CD4-positive, CD25-positive, alpha-beta regulatory T cell (primary cell): ENCODE data around the gene PRKAR1B. TPM values are rescaled to one million over a fixed set of nuclear protein-coding genes. Genes with fewer than 3 reads are reported as not detected.

Experiments used
- ATAC-seq, 2 donors: fragments of 150-1000 bp; cut with Tn5 transposase; one replicate each; pipeline ENCODE4 v1.10.0; 2021; ENCODE audit warnings: low read depth in 2 of 2, moderate number of reproducible peaks in 2 of 2, moderate library complexity in 1 of 2
- DNase-seq, 3 donors: peaks; one replicate each; pipeline versions ENCODE4 v3.0.0 to v3.0.0-alpha.2; 2012 to 2022; ENCODE audit warnings: mixed read lengths in 1 of 3
- H3K27ac ChIP-seq: one replicate; pipeline ENCODE4 v1.7.0; 2013; ENCODE audit warnings: mild to moderate bottlenecking, low read length; ENCODE audit not compliant: insufficient read depth, poor library complexity, severe bottlenecking
- H3K27me3 ChIP-seq: one replicate; pipeline ENCODE4 v1.7.0; 2013; ENCODE audit warnings: low read length; ENCODE audit not compliant: control insufficient read depth, insufficient read depth
- H3K36me3 ChIP-seq: one replicate; pipeline ENCODE4 v1.7.0; 2013; ENCODE audit warnings: mild to moderate bottlenecking, low read length, moderate library complexity; ENCODE audit not compliant: control insufficient read depth, insufficient read depth
- H3K4me1 ChIP-seq: 2 replicates; pipeline ENCODE4 v1.7.0; 2013; ENCODE audit warnings: mild to moderate bottlenecking, low read length; ENCODE audit not compliant: insufficient read depth, control insufficient read depth, poor library complexity, severe bottlenecking
- H3K4me3 ChIP-seq: one replicate; pipeline ENCODE4 v1.7.0; 2013; ENCODE audit warnings: low read depth, mild to moderate bottlenecking, low read length, moderate library complexity
- H3K9me3 ChIP-seq, 2 experiments: 1 replicate in 1 of 2; 2 replicates in 1 of 2; pipeline ENCODE4 v1.7.0; 2013; ENCODE audit warnings: low read length in 2 of 2, mild to moderate bottlenecking in 1 of 2, moderate library complexity in 1 of 2; ENCODE audit not compliant: control insufficient read depth in 2 of 2
- H3K27ac Mint-ChIP-seq, 3 donors: one replicate each; pipeline ENCODE4 v1.8.0; 2020 to 2022; ENCODE audit warnings: mild to moderate bottlenecking in 3 of 3, mixed read lengths in 3 of 3, moderate library complexity in 2 of 3
- H3K27me3 Mint-ChIP-seq: one replicate; pipeline ENCODE4 v1.8.0; 2022; ENCODE audit warnings: mild to moderate bottlenecking, mixed read lengths
- H3K36me3 Mint-ChIP-seq: one replicate; pipeline ENCODE4 v1.8.0; 2020; ENCODE audit warnings: mixed read lengths
- H3K4me1 Mint-ChIP-seq, 4 donors: one replicate each; pipeline ENCODE4 v1.8.0; 2020 to 2022; ENCODE audit warnings: mixed read lengths in 4 of 4, mild to moderate bottlenecking in 1 of 4
- H3K4me3 Mint-ChIP-seq, 4 donors: one replicate each; pipeline ENCODE4 v1.8.0; 2020 to 2022; ENCODE audit warnings: mild to moderate bottlenecking in 4 of 4, mixed read lengths in 4 of 4, moderate library complexity in 3 of 4
- H3K9me3 Mint-ChIP-seq, 7 donors: one replicate each; pipeline ENCODE4 v1.8.0; 2020 to 2022; ENCODE audit warnings: mixed read lengths in 7 of 7, mild to moderate bottlenecking in 3 of 7, moderate library complexity in 2 of 7
- polyA plus RNA-seq, 4 donors: library from polyadenylated mRNA; unstranded; fragments of 300-500 nt; fragmentation: Illumina TruSeq; gene quantifications; one replicate each; pipeline ENCODE4 v1.2.3, GENCODE V29; 2021
- total RNA-seq: library from RNA; stranded (reverse); gene quantifications from one replicate; pipeline ENCODE4 v1.2.3, GENCODE V29; 2022

The PRKAR1B gene
- total and polyA plus RNA-seq, 5 donors from 2014 or later, result 4.9 to 12.5 (median 6.8) TPM

- Mint-ChIP-seq H3K27me3 (no peaks in the 10 kb centered on the region), H3K4me3 (no peak overlapping the region), H3K36me3 (peaks cover 13% of the 10 kb centered on the region), H3K4me1 (peaks cover 0 to 4% (median 0%) of the 10 kb centered on the region in 4 donors), H3K27ac (no peak overlapping the region), H3K9me3 (peaks cover 0 to 6% (median 0%) of the 10 kb centered on the region in 7 donors)
- ATAC-seq (no peak), DNase-seq (no peak)
- no peaks in the 10 kb centered on the region for H3K4me1 ChIP-seq
- H3K27me3 ChIP-seq, result no peaks in the 10 kb centered on the region
- H3K4me3 ChIP-seq, result no peak overlapping the region
- no peaks in the 10 kb centered on the region for H3K36me3 ChIP-seq
- no peaks in the 10 kb centered on the region for H3K9me3 ChIP-seq
- no peak overlapping the region for H3K27ac ChIP-seq
Measured at GRCh38 chr7:671415-672042, 55.6 kb downstream of the PRKAR1B start.

- H3K4me3 Mint-ChIP-seq, result no peak overlapping the region
- H3K27me3 Mint-ChIP-seq, result no peaks in the 10 kb centered on the region
- peaks cover 0 to 4% (median 0%) of the 10 kb centered on the region in 4 donors for H3K4me1 Mint-ChIP-seq
- DNase-seq, result no peak
- Histone ChIP-seq H3K36me3 (no peaks in the 10 kb centered on the region), H3K27ac (no peak overlapping the region), H3K9me3 (no peaks in the 10 kb centered on the region), H3K27me3 (no peaks in the 10 kb centered on the region), H3K4me3 (no peak overlapping the region), H3K4me1 (no peaks in the 10 kb centered on the region)
- peaks cover 8% of the 10 kb centered on the region for H3K36me3 Mint-ChIP-seq
- no peak overlapping the region for H3K27ac Mint-ChIP-seq
- ATAC-seq, result no peak
- peaks cover 0 to 6% (median 0%) of the 10 kb centered on the region in 7 donors for H3K9me3 Mint-ChIP-seq
Measured at GRCh38 chr7:670501-671390, 56.3 kb downstream of the PRKAR1B start.

GRCh38 chr7:668958-669357 lies 58.1 kb downstream of the PRKAR1B start:
- peaks cover 8% of the 10 kb centered on the region for H3K36me3 Mint-ChIP-seq
- no peaks in the 10 kb centered on the region for H3K36me3 ChIP-seq
- no peaks in the 10 kb centered on the region for H3K4me1 ChIP-seq
- H3K4me3 ChIP-seq, result no peak overlapping the region
- DNase-seq (no peak), ATAC-seq (no peak)
- no peak overlapping the region for H3K27ac ChIP-seq
- H3K27me3 Mint-ChIP-seq, result no peaks in the 10 kb centered on the region
- H3K4me3 Mint-ChIP-seq, result no peak overlapping the region
- no peaks in the 10 kb centered on the region for H3K27me3 ChIP-seq
- no peaks in the 10 kb centered on the region for H3K9me3 ChIP-seq
- peaks cover 0 to 6% (median 0%) of the 10 kb centered on the region in 7 donors for H3K9me3 Mint-ChIP-seq
- H3K27ac Mint-ChIP-seq, result peak overlapping the region in 1 of 3 donors; percentile 15
- H3K4me1 Mint-ChIP-seq, result peaks cover 0 to 4% (median 0%) of the 10 kb centered on the region in 4 donors

- Mint-ChIP-seq H3K36me3 (peaks cover 8% of the 10 kb centered on the region), H3K4me1 (peaks cover 0 to 4% (median 0%) of the 10 kb centered on the region in 4 donors), H3K27ac (peak overlapping the region in 1 of 3 donors; percentile 15), H3K27me3 (no peaks in the 10 kb centered on the region), H3K4me3 (no peak overlapping the region), H3K9me3 (peaks cover 0 to 6% (median 0%) of the 10 kb centered on the region in 7 donors)
- ATAC-seq, result no peak
- Histone ChIP-seq H3K36me3 (no peaks in the 10 kb centered on the region), H3K4me1 (no peaks in the 10 kb centered on the region), H3K9me3 (no peaks in the 10 kb centered on the region), H3K4me3 (no peak overlapping the region), H3K27me3 (no peaks in the 10 kb centered on the region), H3K27ac (no peak overlapping the region)
- DNase-seq, result no peak
Measured at GRCh38 chr7:668139-668931, 58.7 kb downstream of the PRKAR1B start.

- Histone ChIP-seq H3K9me3 (no peaks in the 10 kb centered on the region), H3K36me3 (no peaks in the 10 kb centered on the region), H3K27ac (no peak overlapping the region), H3K4me1 (no peaks in the 10 kb centered on the region), H3K4me3 (no peak overlapping the region), H3K27me3 (no peaks in the 10 kb centered on the region)
- no peak for DNase-seq
- peak in 1 of 2 donors; percentile 22 for ATAC-seq
- Mint-ChIP-seq H3K4me1 (peaks cover 0 to 7% (median 0%) of the 10 kb centered on the region in 4 donors), H3K27ac (no peak overlapping the region), H3K36me3 (peaks cover 8% of the 10 kb centered on the region), H3K27me3 (no peaks in the 10 kb centered on the region), H3K4me3 (no peak overlapping the region), H3K9me3 (peaks cover 0 to 6% (median 0%) of the 10 kb centered on the region in 7 donors)
Measured at GRCh38 chr7:666454-667292, 60.4 kb downstream of the PRKAR1B start.

GRCh38 chr7:665736-666453 lies 61.2 kb downstream of the PRKAR1B start:
- Histone ChIP-seq H3K27me3 (no peaks in the 10 kb centered on the region), H3K9me3 (no peaks in the 10 kb centered on the region), H3K4me3 (no peak overlapping the region), H3K27ac (no peak overlapping the region), H3K36me3 (no peaks in the 10 kb centered on the region), H3K4me1 (no peaks in the 10 kb centered on the region)
- no peak overlapping the region for H3K27ac Mint-ChIP-seq
- H3K36me3 Mint-ChIP-seq, result peaks cover 8% of the 10 kb centered on the region
- DNase-seq, result no peak
- H3K9me3 Mint-ChIP-seq, result peaks cover 0 to 6% (median 0%) of the 10 kb centered on the region in 7 donors
- peaks cover 0 to 7% (median 0%) of the 10 kb centered on the region in 4 donors for H3K4me1 Mint-ChIP-seq
- no peaks in the 10 kb centered on the region for H3K27me3 Mint-ChIP-seq
- no peak overlapping the region for H3K4me3 Mint-ChIP-seq
- no peak for ATAC-seq
